Endothelial cell of umbilical vein (primary cell): ENCODE results near the gene ANKRD33. TPM values are rescaled to one million over a fixed set of nuclear protein-coding genes. Genes with fewer than 3 reads are reported as not detected.

ENCODE experiments used
- BruUV-seq: library from RNA; stranded (reverse); fragments of 400-500 nt; replicated peaks from 2 replicates; lab custom pipeline; 2021; lab: Mats Ljungman, UMichigan
- CTCF ChIA-PET: fragments of 300-600, 350-600 bp; sonication (Branson Sonifier 250); formaldehyde crosslinking; loops from one replicate; lab custom pipeline; 2021; ENCODE audit warnings: antibody characterized with exemption, inconsistent platforms; lab: Charles Lee
- POLR2A ChIA-PET: fragments of 300-600, 350-600 bp; sonication (Branson Sonifier 250); formaldehyde crosslinking; loops from one replicate; lab custom pipeline; 2021; ENCODE audit warnings: antibody characterized with exemption, inconsistent platforms; lab: Charles Lee
- DNase-seq: peaks from one replicate; pipeline ENCODE4 v3.0.0-alpha.2; 2011; ENCODE audit warnings: low read depth, low spot score
- FAIRE-seq: peaks from 2 replicates; lab custom pipeline; 2011; peaks lifted over from hg19 to GRCh38; lab: Jason Lieb, UNC
- H2AFZ ChIP-seq: 2 replicates; pipeline ENCODE4 v1.6.0; 2012; ENCODE audit warnings: low read depth, low read length, control low read depth, inconsistent platforms
- H3K27ac ChIP-seq: 2 replicates; pipeline ENCODE4 v1.5.1; 2011; ENCODE audit warnings: low read depth, mild to moderate bottlenecking, control low read depth, low read length, moderate library complexity; ENCODE audit not compliant: insufficient read depth
- H3K27me3 ChIP-seq, 2 experiments: 2 replicates each; pipeline versions ENCODE4 v1.6.0 to v1.6.1; 2011; ENCODE audit warnings: low read length in 2 of 2, mixed read lengths in 1 of 2; ENCODE audit not compliant: control insufficient read depth in 2 of 2, insufficient read depth in 2 of 2
- H3K36me3 ChIP-seq, 2 experiments: 2 replicates in 1 of 2; 3 replicates in 1 of 2; pipeline ENCODE4 v1.5.1; 2011; ENCODE audit warnings: low read length in 2 of 2, mild to moderate bottlenecking in 1 of 2, moderate library complexity in 1 of 2; ENCODE audit not compliant: control insufficient read depth in 2 of 2, insufficient read depth in 2 of 2; ENCODE audit errors: extremely low read depth in 1 of 2
- H3K4me1 ChIP-seq: 3 replicates; pipeline ENCODE4 v1.5.1; 2011; ENCODE audit warnings: mild to moderate bottlenecking, low read length; ENCODE audit not compliant: control insufficient read depth, insufficient read depth; ENCODE audit errors: extremely low read depth
- H3K4me2 ChIP-seq: 2 replicates; pipeline ENCODE4 v1.6.1; 2011; ENCODE audit warnings: low read length, control low read depth, mixed read lengths; ENCODE audit not compliant: insufficient read depth
- H3K4me3 ChIP-seq, 3 experiments: fragments of 200-600 bp in 1 of 3; sonication (generic), shearing (Covaris generic) in 1 of 3; replicated peaks in 1 of 3; 2 replicates each; pipeline ENCODE4 v1.5.1; 2011 to 2016; ENCODE audit warnings: control low read depth in 3 of 3, low read length in 3 of 3, mild to moderate bottlenecking in 2 of 3, inconsistent platforms in 1 of 3, low read depth in 1 of 3, moderate library complexity in 1 of 3; ENCODE audit not compliant: insufficient read depth in 1 of 3
- H3K79me2 ChIP-seq: 2 replicates; pipeline ENCODE4 v1.6.0; 2012; ENCODE audit warnings: low read length, inconsistent platforms; ENCODE audit not compliant: control insufficient read depth, insufficient read depth
- H3K9ac ChIP-seq: replicated peaks from 2 replicates; pipeline ENCODE3; 2011; ENCODE audit warnings: low read length, control low read depth; ENCODE audit not compliant: insufficient read depth; ENCODE audit errors: extremely low read depth
- H3K9me1 ChIP-seq: replicated peaks from 3 replicates; pipeline ENCODE4 v1.6.0; 2011; ENCODE audit warnings: mild to moderate bottlenecking, low read length; ENCODE audit not compliant: control insufficient read depth, insufficient read depth; ENCODE audit errors: extremely low read depth
- H3K9me3 ChIP-seq: replicated peaks from 2 replicates; pipeline ENCODE4 v1.5.1; 2012; ENCODE audit warnings: low read length, inconsistent platforms; ENCODE audit not compliant: control insufficient read depth, insufficient read depth
- H4K20me1 ChIP-seq: replicated peaks from 2 replicates; pipeline ENCODE3; 2011; ENCODE audit warnings: mild to moderate bottlenecking, low read length; ENCODE audit not compliant: control insufficient read depth, insufficient read depth; ENCODE audit errors: extremely low read depth
- EZH2 ChIP-seq: IDR thresholded peaks from 2 replicates; pipeline ENCODE4 v1.6.1; 2012; ENCODE audit warnings: borderline replicate concordance, low read depth, mild to moderate bottlenecking, moderate library complexity, low read length, inconsistent platforms; ENCODE audit not compliant: severe bottlenecking
- FOS ChIP-seq: IDR thresholded peaks from 2 replicates; pipeline ENCODE4 v1.6.1; 2011; ENCODE audit warnings: mild to moderate bottlenecking, low read length, moderate library complexity, borderline replicate concordance; ENCODE audit not compliant: insufficient read depth
- GATA2 ChIP-seq: IDR thresholded peaks from 2 replicates; pipeline ENCODE4 v1.7.0; 2011; ENCODE audit warnings: low read depth, mild to moderate bottlenecking, moderate library complexity, mixed read lengths, low read length; ENCODE audit not compliant: insufficient read length, insufficient read depth
- JUN ChIP-seq: IDR thresholded peaks from 2 replicates; pipeline ENCODE4 v1.6.1; 2011; ENCODE audit warnings: borderline replicate concordance, low read depth; ENCODE audit not compliant: insufficient read length, insufficient read depth
- MYC ChIP-seq: IDR thresholded peaks from one replicate; pipeline ENCODE4 v1.6.1; 2011; ENCODE audit warnings: mild to moderate bottlenecking, low read depth, low read length
- POLR2A ChIP-seq: IDR thresholded peaks from 2 replicates; pipeline ENCODE4 v1.6.1; 2012; ENCODE audit warnings: low read depth, mild to moderate bottlenecking, control low read depth, low read length
- POLR2AphosphoS5 ChIP-seq: IDR thresholded peaks from 2 replicates; pipeline ENCODE4 v1.6.1; 2012; ENCODE audit warnings: low read depth, mild to moderate bottlenecking, control low read depth, low read length, moderate library complexity; ENCODE audit not compliant: insufficient read depth
- dilution Hi-C: fragments of 300-500 bp; cut with MboI; formaldehyde crosslinking; loops from one replicate; pipeline ENCODE4 v1.15.0; 2019; ENCODE audit warnings: low sequenced_read_pairs; ENCODE audit not compliant: extremely low pct_ligation_motif_present
- intact Hi-C: fragments of 100-400 bp; cut with micrococcal nuclease; formaldehyde crosslinking; loops from one replicate; pipeline ENCODE4 v1.10.0; 2022
- polyA plus RNA-seq, 4 experiments: library from polyadenylated mRNA; depleted of rRNA in 3 of 4; stranded (reverse) in 3 of 4; unstranded in 1 of 4; fragments of >200 nt; gene quantifications; 2 replicates each; pipeline versions ENCODE4 v1.2.1 to v1.2.3, GENCODE V29; 2011 to 2012; ENCODE audit warnings: missing spikeins in 1 of 4
- total RNA-seq: library from RNA; stranded (reverse); gene quantifications from 2 replicates; pipeline ENCODE4 v1.2.3, GENCODE V29; 2021
- TF ChIP-seq, protein P1 (sequence below), 2 donors: IDR thresholded peaks; 1 replicate in 1 of 2; 2 replicates in 1 of 2; pipeline ENCODE4 v1.5.1; 2011; ENCODE audit warnings: low read length in 2 of 2, mild to moderate bottlenecking in 2 of 2, moderate library complexity in 2 of 2, control low read depth in 1 of 2, inconsistent platforms in 1 of 2, low read depth in 1 of 2; ENCODE audit not compliant: insufficient read depth in 1 of 2; ENCODE audit errors: extremely low read depth in 1 of 2
- TF ChIP-seq, protein P2 (sequence below): IDR thresholded peaks from 2 replicates; pipeline ENCODE4 v1.6.1; 2011; ENCODE audit not compliant: insufficient read depth, insufficient read length

The ANKRD33 gene
- total and polyA plus RNA-seq, 2 donors (not counting 3 experiments of a cell fraction or from before 2014, with no cell fraction given): 0.80 to 1.2 TPM

- intact Hi-C loops (no loop called here), dilution Hi-C loops (no loop called here)
- Histone ChIP-seq H3K4me2 (no peak overlapping the region), H4K20me1 (no peaks in the 10 kb centered on the region), H3K4me1 (no peaks in the 10 kb centered on the region), H3K27me3 (peaks cover 4 to 24% of the 10 kb centered on the region in 2 experiments), H3K27ac (no peak overlapping the region), H3K9me1 (no peaks in the 10 kb centered on the region), H3K9me3 (no peaks in the 10 kb centered on the region), H3K79me2 (no peaks in the 10 kb centered on the region), H2AFZ (no peak overlapping the region), H3K9ac (no peak overlapping the region), H3K36me3 (no peaks in the 10 kb centered on the region), H3K4me3 (no peak overlapping the region)
- DNase-seq (no peak), FAIRE-seq (no peak)
- CTCF ChIA-PET: interaction anchor here (1.3 kb wide), 1 partner anchor 34 kb away, joined by 5 read pairs; no protein-coding TSS in a partner anchor
- POLR2A ChIA-PET: no interaction called here
- BruUV-seq: no TSS peak
- no peak for TF ChIP-seq GATA2
- TF ChIP-seq JUN: no peak
- TF ChIP-seq MYC: no peak
- no peak for TF ChIP-seq FOS
- no peak for TF ChIP-seq POLR2AphosphoS5
- no peak for TF ChIP-seq EZH2
- TF ChIP-seq POLR2A: no peak
- TF ChIP-seq, protein P1, sequence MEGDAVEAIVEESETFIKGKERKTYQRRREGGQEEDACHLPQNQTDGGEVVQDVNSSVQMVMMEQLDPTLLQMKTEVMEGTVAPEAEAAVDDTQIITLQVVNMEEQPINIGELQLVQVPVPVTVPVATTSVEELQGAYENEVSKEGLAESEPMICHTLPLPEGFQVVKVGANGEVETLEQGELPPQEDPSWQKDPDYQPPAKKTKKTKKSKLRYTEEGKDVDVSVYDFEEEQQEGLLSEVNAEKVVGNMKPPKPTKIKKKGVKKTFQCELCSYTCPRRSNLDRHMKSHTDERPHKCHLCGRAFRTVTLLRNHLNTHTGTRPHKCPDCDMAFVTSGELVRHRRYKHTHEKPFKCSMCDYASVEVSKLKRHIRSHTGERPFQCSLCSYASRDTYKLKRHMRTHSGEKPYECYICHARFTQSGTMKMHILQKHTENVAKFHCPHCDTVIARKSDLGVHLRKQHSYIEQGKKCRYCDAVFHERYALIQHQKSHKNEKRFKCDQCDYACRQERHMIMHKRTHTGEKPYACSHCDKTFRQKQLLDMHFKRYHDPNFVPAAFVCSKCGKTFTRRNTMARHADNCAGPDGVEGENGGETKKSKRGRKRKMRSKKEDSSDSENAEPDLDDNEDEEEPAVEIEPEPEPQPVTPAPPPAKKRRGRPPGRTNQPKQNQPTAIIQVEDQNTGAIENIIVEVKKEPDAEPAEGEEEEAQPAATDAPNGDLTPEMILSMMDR (IDR thresholded peaks at IDR 0.05; ENCODE audit: extremely low read depth in 1 of 2, insufficient read depth in 1 of 2, low read depth in 1 of 2, low read length in 2 of 2): no peak
- TF ChIP-seq, protein P2, sequence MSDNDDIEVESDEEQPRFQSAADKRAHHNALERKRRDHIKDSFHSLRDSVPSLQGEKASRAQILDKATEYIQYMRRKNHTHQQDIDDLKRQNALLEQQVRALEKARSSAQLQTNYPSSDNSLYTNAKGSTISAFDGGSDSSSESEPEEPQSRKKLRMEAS: no peak
These were observed 46.9 kb upstream of the ANKRD33 start for GRCh38 chr12:51840966-51841365.
